Measurements from ENCODE around the gene PPP5C.

Gene PPP5C

GRCh38 chr19:46357846-46358583 lies 11.1 kb downstream of the PPP5C start:
- TF ChIP-seq, protein P1, sequence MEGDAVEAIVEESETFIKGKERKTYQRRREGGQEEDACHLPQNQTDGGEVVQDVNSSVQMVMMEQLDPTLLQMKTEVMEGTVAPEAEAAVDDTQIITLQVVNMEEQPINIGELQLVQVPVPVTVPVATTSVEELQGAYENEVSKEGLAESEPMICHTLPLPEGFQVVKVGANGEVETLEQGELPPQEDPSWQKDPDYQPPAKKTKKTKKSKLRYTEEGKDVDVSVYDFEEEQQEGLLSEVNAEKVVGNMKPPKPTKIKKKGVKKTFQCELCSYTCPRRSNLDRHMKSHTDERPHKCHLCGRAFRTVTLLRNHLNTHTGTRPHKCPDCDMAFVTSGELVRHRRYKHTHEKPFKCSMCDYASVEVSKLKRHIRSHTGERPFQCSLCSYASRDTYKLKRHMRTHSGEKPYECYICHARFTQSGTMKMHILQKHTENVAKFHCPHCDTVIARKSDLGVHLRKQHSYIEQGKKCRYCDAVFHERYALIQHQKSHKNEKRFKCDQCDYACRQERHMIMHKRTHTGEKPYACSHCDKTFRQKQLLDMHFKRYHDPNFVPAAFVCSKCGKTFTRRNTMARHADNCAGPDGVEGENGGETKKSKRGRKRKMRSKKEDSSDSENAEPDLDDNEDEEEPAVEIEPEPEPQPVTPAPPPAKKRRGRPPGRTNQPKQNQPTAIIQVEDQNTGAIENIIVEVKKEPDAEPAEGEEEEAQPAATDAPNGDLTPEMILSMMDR (conservative IDR thresholded peaks at IDR 0.05; ENCODE audit: low read depth), result no peak
- ChIA-PET CTCF (interaction anchor here (1.3 kb wide), 1 partner anchor 77 kb away, joined by 3 read pairs; no protein-coding TSS in a partner anchor), POLR2A (ENCODE audit: low non-redundant PET) (no interaction called here)
- DNase-seq (ENCODE audit: low spot score), result no peak
- no peak overlapping the region; the same call in 1 of the 2 replicates for H3K27ac ChIP-seq

DNA sequence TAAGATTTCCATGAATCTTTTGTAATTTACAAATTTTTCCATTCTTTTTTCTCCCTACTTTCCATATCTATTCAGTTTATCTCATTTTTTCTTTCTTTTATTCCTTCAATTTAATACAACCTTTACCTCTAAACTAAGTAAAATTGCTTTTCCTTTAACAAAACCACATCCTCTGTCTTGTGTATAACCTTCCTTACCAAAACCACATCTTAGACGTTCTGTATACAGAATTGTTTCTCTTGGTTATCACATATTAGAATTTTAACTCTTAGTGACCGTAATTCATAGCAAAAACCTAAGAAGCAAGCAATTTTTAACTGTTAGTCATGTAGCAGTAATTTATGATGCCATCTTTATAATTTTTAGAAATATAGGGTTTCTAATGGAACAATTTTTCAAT lies 15.0 kb downstream of the PPP5C start:
- CTCF ChIA-PET, result interaction anchor here (0.7 kb wide), 1 partner anchor 342 kb away, joined by 4 read pairs; no protein-coding TSS in a partner anchor
- POLR2A ChIA-PET (ENCODE audit: low non-redundant PET), result no interaction called here
- TF ChIP-seq, protein P1 (conservative IDR thresholded peaks at IDR 0.05; ENCODE audit: low read depth), result no peak
- no peak for DNase-seq (ENCODE audit: low spot score)
- H3K27ac ChIP-seq, result no peak overlapping the region

GRCh38 chr19:46364359-46364758 lies 17.5 kb downstream of the PPP5C start:
- DNase-seq (ENCODE audit: low spot score), result no peak
- H3K27ac ChIP-seq, result no peak overlapping the region
- TF ChIP-seq, protein P1 (conservative IDR thresholded peaks at IDR 0.05; ENCODE audit: low read depth), result no peak
- CTCF ChIA-PET, result interaction anchor here (0.5 to 0.8 kb wide), 2 partner anchors 10 to 15 kb away, joined by 3 to 5 read pairs; no protein-coding TSS in a partner anchor
- POLR2A ChIA-PET (ENCODE audit: low non-redundant PET), result no interaction called here

- CTCF ChIA-PET, result no interaction called here
- POLR2A ChIA-PET (ENCODE audit: low non-redundant PET), result no interaction called here
- H3K27ac ChIP-seq, result no peak overlapping the region
- no peak for DNase-seq (ENCODE audit: low spot score)
- TF ChIP-seq, protein P1 (conservative IDR thresholded peaks at IDR 0.05; ENCODE audit: low read depth), result no peak
Measured at GRCh38 chr19:46365561-46365960, 18.7 kb downstream of the PPP5C start.

GRCh38 chr19:46366620-46367292 lies 19.9 kb downstream of the PPP5C start:
- TF ChIP-seq, protein P1 (conservative IDR thresholded peaks at IDR 0.05; ENCODE audit: low read depth), result no peak
- POLR2A ChIA-PET (ENCODE audit: low non-redundant PET), result no interaction called here
- CTCF ChIA-PET, result interaction anchor here (1.2 to 1.3 kb wide), 2 partner anchors 20 to 29 kb away, joined by 3 read pairs; partner anchors contain the start of gene PPP5C
- H3K27ac ChIP-seq, result no peak overlapping the region
- DNase-seq (ENCODE audit: low spot score), result no peak

DNA sequence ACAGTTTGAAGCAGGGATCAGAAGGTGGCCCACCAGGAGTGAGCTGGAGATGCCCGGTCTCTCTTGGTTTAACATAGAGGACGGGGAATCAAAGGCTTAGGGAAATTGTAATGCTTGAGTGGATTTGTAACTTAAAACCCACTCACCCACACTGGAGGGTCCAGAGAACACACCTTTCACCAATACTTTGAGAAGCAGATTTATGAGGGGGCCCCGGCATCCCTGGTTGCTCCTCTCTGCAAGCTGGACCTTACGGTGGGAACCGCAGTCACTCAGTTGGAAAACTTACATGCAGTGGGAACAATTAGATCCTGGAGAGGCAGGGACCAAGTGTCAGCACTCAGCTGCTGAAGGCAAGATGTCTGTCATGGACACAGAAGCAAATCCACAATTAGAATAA lies 20.5 kb downstream of the PPP5C start:
- H3K27ac ChIP-seq, result peak overlapping the region; percentile 29; the same call in 1 of the 2 replicates
- TF ChIP-seq, protein P1 (conservative IDR thresholded peaks at IDR 0.05; ENCODE audit: low read depth), result no peak
- CTCF ChIA-PET, result interaction anchor here (1.2 to 1.3 kb wide), 2 partner anchors 21 to 28 kb away, joined by 3 read pairs; partner anchors contain the start of gene PPP5C
- POLR2A ChIA-PET (ENCODE audit: low non-redundant PET), result no interaction called here
- DNase-seq (ENCODE audit: low spot score), result no peak
